EL (cell line): Measurements from ENCODE around the gene MGAT5B.
"Not testable (repeated sequence)": the region's sequence is repeated elsewhere in the genome, so short reads cannot be mapped to it uniquely, and the experiment has no call there.

Experiments
- DNase-seq: peaks from one replicate; pipeline ENCODE4 v3.0.0-alpha.2; 2016

Gene MGAT5B

DNA sequence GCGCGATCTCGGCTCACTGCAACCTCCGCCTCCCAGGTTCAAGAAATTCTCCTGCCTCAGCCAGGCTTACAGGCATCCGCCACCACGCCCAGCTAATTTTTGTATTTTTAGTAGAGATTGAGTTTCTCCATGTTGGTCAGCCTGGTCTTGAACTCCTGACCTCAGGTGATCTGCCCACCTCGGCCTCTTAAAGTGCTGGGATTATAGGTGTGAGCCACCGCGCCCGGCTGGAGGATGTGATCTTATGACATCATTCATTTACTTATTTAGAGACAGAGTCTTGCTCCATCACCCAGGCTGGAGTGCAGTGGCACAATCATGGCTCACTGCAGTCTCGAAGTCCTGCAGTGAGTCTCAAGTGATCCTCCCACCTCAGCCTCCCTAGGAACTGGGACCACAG lies 19.0 kb upstream of the MGAT5B start:
- DNase-seq, result not testable (repeated sequence)

DNA sequence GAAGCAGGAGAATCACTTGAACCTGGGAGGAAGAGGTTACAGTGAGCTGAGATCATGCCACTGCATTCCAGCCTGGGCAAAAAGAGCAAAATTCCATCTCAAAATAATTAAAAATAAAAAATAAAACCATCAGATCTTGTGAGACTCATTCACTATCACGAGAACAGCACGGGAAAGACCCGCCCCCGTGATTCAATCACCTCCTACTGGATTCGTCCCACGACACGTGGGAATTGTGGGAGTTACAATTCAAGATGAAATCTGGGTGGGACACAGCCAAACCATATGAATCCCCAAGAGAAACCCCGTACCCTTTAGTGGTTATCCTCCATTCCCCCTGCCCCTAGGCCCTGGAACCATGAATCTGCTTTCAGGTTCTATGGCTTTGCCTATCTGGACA lies 15.4 kb upstream of the MGAT5B start:
- DNase-seq, result no peak

DNA sequence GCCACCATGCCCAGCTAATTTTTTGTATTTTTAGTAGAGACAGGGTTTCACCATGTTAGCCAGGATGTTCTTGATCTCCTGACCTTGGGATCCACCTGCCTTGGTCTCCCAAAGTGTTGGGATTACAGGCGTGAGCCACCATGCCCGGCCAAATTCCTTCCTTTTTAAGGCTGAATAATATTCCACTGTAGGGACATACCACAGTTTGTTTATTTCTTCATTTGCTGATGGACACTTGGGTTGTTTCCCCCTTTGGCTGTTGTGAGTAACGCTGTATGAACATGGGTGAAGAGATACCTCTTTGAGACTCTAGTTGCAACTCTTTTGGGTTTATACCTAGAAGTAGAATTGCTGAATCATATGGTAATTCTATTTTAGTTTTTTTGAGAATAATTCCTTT lies 13.1 kb upstream of the MGAT5B start:
- DNase-seq, result no peak

DNA sequence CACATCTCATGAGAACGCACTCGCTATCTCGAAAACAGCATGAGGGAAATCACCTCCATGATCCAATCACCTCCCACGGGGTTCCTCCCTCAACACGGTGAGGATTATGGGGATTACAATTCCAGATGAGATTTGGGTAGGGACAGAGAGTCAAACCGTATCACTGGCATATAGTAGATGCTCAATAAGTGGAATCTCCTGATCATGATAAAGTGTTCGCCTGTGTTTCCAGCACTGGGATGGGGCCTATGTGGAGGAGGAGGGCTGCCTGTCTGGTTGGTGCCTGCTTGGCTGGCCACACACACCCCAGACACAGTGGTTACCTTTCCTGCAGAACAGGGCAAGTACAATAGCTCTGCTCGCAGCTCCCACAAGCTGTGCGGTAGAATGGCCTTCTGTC lies 6.1 kb upstream of the MGAT5B start:
- DNase-seq, result no peak

DNA sequence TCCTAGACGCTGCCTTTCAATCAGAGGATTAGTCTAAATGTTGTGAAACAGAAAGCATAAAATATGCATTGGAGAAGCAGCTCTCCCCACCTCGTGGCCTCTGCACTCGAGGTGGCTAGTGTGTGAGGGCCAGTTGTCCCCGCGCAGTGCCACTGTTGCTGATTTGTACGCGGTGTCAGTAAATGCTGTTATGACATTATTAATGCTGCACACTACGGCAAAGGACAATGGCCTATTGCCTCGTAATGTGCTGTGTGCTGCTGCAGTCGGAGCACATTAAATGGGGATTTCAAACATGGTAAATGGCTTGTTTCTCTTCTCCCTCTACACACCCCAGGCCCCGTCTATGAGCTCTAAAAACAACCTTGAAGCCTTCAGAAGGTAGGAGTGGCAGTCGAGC lies 5.7 kb upstream of the MGAT5B start:
- no peak for DNase-seq

DNA sequence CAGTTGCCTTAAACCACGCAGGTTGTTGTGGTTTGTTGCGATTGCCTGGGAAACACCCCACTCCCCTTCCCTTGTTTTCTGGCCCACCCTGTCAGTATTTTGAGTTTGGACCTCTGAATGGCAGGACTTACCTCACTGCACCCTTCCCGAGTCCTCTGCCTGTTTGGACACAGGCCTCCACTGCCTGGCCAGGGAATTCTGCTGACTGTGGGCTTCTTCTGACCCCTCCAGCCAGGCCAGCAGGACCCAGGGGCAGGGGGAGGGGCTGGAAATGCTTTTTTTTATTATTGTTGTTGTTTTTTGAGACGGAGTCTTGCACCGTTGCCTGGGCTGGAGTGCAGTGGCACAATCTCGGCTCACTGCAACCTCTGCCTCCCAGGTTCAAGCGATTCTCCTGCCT lies 4.2 kb upstream of the MGAT5B start:
- DNase-seq, result no peak

DNA sequence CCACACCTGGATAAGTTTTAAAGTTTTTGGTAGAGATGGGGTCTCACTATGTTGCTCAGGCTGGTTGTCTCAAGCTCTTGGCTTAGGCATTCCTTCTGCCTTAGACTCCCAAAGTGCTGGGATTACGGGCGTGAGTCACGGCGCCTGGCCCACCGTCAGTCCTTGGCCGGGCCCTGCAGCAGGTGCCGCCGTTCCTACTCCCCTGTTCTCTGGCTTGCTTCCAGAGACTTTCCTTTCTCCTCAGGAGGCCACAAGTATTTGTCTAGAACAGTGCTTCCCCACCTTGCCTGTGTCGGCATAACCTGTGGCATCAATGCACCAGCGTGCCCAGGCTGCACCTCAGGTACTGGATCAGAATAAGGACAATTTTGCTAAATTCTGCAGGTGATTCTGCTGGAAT lies 3.0 kb upstream of the MGAT5B start:
- DNase-seq, result no peak

DNA sequence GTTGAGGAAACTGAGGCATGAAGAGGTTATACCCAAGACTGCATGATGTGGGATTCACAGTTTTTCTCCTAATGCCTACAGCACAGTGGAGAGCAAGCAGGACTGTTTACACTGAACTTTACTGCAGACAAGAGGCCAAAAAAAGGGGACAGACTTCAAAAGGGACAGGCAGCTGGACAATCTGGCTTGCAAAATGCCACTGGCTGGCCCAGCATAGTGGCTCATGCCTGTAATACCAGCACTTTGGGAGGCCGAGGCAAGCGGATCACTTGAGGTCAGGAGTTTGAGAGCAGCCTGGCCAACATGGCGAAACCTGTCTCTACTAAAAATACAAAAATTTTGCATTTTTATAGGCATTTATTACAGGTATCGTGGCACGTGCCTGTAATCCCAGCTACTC lies 2.0 kb upstream of the MGAT5B start:
- DNase-seq, result no peak

DNA sequence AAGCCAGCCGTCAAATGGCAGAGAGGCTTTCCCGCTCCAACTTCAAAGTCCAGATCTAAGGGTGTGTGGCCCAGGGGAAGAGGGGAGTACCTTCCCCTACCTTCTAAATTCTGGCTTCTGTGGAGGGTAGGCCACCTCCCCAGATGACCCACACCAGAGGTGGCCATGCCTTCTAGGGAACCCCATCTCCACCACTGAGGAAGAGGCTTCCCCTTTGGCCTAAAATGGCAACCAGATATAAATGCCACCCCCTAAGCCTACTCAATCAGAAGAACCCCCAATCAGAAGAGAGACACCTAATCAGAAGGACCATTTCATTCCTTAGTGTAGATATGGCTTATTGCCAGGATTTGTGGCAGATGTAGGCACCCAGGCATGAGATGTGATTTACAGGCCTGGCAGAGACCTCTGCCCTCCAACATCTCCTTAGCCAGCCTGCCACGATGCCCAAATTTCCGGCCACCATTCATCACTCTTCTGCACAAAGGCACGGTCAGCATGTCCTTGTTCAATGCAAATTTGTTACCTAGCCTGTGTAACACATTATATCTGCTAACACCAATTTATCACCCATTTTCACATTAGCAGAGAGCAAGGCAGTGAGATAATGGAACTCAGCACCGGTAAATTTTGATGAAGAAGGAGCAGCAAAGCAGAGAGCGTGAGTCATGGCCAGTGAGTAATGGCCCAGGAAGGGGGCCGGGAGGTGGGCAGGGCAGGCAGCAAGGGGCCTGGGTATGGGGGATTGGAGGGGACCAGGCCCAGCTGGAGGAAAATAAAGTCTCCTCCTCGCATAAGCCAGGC lies 1.2 kb upstream of the MGAT5B start:
- peak; percentile 79 for DNase-seq

DNA sequence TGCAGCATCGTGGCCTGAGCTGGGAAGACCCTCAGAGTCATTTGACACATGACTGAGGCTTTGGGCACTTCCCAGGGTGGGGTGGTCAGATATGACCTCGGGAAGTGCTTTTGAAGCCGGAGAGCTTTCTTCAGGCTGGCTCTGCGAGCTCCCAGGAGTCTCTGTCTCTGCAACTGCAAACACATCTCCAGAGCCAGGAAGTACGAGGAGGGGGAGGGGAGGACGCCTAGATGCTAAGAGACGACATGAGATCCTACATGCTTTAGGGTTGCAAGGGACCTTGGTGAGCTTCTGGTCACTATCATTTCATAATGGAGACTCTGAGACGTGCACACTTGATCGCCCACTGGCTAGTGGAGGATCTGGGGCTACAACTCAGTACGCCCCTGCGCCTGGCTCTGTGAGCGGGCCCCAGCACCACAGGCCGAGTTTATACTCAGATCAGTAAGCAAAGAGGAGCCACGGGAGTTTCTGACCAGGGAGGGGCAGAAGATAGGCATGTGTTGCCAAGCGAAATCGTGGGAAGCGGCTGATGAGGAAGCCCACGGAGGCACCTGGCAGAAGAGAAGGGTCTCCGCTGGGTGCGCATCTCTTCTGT lies 527 bp upstream of the MGAT5B start:
- peak; percentile 68 for DNase-seq

DNA sequence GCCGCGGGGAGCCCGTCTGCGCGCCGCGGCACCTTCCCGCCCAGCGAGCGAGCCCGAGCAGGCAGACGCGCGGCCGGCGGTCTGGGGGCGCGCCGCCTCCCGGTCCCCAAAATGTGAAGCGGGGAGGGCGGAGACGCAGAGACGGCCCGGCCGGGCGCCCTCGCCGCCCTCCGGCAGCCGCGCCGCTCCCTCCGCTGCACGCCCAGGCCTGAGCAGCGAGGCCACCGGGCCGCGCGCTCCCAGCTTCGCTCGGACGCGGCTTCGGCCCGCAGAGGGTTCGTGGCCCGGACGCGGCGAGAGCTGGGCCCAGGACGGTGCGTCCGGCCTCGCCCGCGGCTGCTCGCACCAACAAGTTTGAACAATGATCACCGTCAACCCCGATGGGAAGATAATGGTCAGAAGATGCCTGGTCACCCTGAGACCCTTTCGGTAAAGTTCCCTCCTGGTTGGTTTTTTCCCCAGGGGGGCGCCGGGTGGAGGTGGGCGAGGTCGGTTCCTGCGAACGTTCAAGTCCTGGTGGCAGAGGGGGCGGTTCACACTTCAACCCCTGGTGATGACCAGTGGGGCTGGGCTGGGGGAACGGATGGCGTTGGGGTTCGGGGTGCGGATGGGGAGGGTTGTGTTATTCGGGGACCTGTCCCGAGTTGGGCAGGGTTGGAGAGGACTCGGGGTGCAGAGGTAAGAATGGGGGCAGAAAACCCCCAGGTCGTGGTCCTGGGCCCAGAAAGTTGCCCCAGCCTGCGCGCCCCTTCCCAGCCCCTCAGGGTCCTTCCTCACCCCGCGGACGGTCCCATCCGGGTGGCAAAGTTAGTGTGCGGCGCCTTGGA lies 678 bp downstream of the MGAT5B start:
- peak; percentile 31 for DNase-seq

DNA sequence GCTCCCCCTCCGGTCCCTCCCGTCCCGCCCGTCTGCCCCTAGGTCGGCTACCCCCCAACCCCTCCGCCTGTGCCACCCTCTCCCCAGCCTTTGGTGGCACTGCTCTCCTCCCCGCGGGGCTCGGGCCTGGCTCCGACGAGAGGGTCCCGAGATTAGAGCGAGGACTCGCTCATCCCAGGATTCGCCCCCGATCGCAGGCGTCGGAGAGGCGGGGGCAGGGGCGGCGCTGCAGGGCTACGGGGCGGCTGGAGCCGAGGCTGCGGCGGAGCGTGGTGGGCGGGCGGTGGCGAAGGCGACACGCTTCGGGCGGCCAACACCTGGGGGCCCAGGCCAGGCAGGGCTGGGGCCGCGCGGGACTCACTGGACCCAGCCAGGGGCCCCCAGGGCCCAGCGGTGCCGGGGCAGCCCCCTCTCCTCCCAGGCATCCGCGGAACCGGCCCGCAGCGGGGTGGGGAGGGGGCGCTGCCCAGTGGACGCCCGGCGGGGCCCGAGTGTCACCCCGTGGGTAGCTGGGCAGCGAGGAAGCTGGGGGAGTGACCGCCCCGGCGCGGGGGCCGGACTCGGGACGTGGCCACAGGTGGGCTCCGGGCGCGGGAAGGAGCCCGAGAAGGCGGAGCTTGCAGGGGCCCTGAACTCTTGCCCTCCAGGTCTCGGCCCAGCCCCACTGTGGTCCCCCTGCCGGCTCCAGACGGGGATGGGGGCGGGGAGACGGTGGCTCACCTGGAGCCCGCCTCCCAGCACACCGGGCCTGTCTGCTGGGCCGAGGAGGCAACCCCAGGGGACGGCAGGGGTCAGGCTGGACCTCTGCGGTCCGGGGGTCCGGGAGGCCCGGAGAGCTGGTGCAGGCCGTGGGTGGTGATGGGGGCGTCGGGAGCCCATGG lies 1.5 kb downstream of the MGAT5B start:
- DNase-seq, result no peak

DNA sequence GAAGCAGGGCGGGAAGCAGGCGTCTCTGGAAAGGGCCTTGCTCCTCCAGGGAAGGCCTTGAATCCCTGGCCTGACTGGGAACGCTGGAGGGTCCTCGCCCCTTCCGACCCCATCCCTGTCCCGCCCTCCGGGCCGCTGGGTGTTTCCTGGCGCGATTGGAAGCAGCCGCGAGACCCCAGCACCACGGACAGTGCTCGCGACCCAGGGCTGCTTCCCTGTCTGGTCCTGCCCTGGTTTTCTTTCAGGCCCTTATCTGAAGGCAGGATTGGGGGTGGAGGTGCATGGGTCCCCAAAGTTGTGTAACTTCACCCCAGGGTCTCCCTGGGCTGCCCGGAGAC lies 2.1 kb downstream of the MGAT5B start:
- DNase-seq, result no peak

DNA sequence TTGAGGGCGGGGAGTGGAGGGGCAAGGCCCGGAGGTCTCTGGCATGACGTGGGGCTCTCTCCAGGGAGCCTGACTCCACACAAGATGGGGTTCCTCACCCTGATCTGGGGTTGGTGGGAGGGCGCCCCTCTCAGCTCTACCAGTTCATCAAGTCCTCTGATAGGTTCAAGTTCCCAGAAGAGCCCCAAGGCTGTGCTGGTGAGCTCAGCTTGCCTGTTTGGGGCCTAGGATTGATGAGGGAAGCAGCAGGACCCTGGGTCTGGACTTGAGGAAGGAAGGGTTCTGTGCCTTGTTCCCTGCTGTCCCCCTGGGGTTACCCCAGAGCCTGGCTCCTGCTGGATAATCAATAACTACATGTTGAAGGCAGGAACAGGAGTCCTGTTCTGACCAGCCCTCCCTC lies 3.5 kb downstream of the MGAT5B start:
- DNase-seq, result peak; percentile 32

DNA sequence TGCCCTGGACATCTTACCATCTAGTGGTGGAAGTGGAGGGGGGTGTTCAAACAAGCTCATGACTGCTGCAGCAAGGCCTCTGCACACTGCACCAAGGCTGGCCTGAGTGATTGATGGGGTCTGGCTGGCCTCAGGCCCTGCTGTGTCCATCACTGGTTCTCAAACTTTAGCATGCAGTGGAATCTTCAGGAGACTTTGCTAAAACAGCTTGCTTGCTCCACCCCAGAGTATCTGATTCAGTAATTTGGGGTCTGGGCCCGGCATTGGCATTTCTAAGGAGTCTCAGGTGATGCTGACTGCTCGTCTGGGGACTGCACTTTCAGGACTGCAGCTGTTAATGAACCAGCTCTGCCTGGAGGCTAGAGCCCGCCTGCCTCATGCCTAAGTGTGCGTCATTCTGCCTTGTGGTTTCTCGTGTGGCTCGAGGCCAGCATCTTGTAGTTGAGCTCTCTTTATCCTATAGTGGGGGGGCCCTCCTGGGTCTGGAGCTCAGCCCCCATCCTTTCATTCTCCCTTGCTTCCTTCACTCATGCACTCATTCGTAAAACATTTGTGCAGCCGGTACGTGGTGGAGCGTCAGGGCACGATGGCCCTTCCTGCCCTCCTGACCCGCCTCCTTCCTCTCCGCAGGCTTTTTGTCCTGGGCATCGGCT lies 4.1 kb downstream of the MGAT5B start:
- DNase-seq, result peak; percentile 99

DNA sequence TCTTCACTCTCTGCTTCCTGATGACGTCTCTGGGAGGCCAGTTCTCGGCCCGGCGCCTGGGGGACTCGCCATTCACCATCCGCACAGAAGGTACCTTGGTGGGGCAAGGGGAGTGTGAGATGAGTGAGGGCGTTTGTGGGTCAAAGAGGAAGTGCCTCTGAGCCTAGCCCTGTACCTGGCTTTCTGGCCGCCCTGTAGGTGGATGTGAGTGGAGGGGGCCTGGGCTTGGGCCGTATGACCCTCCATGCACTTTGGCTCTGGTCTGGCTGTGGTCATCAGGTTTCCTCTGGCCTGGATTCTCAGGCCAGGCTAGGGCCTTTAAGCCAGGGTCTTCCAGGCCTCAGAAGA lies 4.6 kb downstream of the MGAT5B start:
- no peak for DNase-seq

DNA sequence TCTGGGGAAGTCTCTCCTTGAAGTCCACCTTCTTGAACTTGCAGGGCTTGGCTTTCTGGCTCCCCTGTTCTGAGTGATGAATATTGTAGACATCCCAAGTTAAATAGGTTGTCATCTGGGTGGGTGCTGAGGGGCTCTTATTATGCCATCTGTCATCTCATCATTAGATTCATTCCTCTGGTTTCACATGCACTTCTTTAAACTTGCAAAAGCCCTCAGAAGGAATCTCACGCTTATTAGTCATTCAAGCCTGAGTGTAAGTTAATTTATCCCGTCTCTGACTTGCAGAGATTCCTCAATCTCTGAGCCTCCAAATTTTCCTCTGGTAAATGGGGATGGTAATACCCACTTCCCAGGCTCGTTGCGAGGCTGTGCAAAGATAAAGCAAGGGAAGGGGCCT lies 5.7 kb downstream of the MGAT5B start:
- peak; percentile 53 for DNase-seq

DNA sequence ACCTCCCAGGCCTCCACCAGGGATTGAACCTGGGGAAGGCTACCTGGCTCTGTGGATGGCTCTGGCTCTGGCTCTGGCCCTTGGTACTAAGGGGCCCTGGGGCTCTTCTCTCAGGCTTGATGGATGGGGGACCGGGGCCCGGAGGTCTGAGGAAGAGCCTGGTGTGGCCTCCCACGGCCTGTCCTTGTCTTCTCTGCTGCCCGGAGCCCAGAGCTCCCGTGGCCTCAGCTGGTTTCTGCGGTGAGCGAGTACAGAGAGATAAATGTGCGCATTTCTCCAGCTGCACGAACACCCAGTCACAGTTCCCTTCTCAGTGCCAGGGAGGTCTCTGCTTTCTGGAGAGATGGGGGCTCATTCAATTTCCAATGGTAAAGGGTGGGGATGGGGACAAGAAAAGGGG lies 9.2 kb downstream of the MGAT5B start:
- no peak for DNase-seq

DNA sequence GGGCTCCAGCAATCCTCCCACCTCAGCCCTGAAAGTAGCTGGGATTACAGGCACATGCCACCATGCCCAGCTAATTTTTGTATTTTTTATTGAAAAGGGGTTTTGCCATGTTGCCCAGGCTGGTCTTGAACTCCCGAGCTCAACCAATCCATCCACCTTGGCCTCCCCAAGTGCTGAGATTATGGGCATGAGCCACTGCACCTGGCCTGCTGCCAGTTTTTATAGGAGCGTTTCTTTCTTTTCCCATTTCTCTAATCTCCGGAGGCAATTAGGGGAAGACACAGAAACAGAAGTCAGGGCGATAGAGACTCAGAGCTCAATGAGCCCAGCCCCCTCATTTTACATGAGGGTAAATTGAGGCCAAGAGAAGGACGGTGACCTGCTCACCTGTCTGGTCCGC lies 10.4 kb downstream of the MGAT5B start:
- DNase-seq, result no peak

DNA sequence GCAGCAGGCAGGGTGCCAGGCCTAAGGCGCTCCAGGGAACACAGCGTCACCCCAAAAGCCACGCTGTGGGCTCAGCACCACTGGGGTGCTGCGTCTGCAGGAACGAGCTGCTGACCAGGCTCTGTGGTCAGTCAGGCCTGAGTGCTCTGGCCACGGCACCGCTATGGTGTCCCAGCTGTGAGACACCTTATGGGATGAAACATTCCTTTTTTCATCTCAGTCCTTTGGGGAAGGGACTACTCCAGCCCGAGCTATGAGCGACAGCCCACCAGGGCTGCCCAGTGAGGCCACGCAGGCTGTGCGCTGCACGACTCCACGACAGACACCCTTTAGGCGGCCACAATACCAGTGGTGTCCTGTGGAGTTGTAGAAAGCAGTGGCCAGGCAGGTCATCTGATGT lies 11.1 kb downstream of the MGAT5B start:
- DNase-seq, result no peak

DNA sequence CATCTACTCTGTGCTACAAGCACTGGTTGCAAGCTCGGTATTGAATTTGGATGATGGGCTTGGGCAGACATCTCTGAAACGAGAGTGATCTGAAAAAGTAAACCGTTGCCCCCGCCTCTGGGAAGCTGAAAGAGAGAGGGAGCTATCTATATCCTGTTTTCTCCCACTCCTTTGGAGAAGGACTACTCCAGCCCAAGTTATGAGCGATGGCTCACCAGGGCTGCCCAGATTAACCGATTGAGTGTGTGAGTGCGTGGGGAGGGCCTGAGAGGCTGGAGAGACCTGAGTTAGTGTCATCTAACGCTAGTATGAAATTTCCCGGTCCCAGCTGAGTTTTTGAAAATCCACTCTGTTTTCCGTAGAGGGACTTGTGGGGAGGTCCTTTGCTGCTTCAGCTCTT lies 11.5 kb downstream of the MGAT5B start:
- DNase-seq, result no peak

DNA sequence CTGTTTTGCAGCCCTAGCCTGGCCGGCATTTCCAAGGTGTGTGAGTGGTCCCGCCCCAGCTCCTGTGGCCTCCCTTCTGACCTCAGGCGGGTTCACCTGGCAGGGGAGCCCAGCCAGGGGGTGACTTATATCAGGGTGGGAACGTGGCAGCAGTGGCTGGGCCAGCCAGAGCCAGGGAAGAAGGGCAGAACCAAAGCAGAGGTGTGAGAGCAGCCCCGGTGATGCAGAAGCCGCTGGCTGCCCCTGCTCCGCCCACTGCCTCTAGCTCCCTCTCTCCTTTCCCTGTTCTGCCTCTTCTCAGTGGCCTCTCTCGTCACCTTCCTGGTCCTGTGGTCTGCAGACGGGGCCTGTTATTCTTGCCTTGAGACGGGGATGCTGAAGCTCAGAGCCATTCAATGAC lies 12.1 kb downstream of the MGAT5B start:
- no peak for DNase-seq

DNA sequence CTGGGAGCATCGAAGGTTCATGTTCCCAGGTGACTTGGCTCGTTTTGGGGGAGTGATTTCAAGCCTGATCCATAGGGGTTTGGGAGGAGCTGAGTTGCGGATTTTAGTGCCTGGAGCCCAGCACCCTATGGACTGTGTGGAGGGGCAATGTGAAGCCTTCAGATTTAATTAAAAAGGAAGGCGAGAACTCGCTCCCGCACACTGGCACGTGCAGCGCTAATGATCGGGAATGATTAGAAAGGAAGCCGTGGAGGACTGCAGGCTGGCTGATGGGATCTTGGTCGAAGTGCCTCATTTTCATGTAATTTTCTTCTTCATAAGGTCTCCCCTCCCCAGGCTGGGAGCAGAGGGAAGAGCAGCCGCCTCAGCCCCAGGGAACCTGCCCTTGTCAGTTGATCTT lies 12.8 kb downstream of the MGAT5B start:
- no peak for DNase-seq
